ENCODE results near the gene AP4S1.
"Not testable (repeated sequence)": the region's sequence is repeated elsewhere in the genome, so short reads cannot be mapped to it uniquely, and the experiment has no call there.

The AP4S1 gene, protein sequence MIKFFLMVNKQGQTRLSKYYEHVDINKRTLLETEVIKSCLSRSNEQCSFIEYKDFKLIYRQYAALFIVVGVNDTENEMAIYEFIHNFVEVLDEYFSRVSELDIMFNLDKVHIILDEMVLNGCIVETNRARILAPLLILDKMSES

DNA sequence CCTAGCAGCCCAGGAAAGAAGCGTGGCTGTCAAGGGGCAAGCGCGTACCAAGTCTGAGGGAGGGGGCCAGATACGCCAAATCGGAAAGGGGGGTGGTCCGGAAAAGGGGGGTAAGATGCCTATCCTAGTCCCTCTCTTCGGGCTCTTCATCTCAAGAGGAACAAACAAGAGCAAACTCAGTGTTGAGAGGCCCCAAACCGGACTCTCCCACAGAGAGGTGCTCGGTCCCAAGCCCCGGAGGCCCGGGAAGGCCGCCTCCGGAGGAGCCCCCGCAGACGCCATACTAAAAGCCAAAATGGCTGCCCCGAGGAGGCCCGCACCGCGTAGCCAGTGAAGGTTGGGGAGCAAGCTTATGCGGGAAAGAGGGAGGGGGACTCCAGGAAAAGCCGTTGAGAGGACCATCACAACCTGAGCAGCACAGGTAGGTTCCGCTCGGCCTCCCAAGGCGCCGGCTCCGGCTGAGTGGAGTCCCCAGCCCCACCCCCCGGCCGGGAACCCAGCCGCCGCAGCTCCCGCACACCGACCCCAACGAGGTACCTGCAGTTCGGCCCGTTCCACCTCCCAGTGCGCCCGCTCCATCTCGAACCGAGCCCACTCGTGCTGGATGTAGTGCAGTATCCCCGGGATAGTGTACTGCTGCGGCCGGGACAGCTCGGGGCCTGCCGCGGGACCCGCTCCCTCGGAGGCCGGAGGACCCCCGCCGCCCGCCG is at the start of gene AP4S1:
TSS of gene AP4S1 (plus strand) at position 283 of the 710 bp plus-strand sequence. CDS start 40,548 bp downstream, outside the sequence.
- TF ChIP-seq, protein P1, sequence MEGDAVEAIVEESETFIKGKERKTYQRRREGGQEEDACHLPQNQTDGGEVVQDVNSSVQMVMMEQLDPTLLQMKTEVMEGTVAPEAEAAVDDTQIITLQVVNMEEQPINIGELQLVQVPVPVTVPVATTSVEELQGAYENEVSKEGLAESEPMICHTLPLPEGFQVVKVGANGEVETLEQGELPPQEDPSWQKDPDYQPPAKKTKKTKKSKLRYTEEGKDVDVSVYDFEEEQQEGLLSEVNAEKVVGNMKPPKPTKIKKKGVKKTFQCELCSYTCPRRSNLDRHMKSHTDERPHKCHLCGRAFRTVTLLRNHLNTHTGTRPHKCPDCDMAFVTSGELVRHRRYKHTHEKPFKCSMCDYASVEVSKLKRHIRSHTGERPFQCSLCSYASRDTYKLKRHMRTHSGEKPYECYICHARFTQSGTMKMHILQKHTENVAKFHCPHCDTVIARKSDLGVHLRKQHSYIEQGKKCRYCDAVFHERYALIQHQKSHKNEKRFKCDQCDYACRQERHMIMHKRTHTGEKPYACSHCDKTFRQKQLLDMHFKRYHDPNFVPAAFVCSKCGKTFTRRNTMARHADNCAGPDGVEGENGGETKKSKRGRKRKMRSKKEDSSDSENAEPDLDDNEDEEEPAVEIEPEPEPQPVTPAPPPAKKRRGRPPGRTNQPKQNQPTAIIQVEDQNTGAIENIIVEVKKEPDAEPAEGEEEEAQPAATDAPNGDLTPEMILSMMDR (IDR thresholded peaks at IDR 0.05) = no peak
- peak within 1 kb of the TSS; percentile 93 for H3K4me3 Mint-ChIP-seq
- peaks cover 32% of the 10 kb centered on the region for H3K4me1 Mint-ChIP-seq
- H3K9me3 Mint-ChIP-seq = peaks cover 11% of the 10 kb centered on the region
- DNase-seq = peak; percentile 62
- peaks cover 30% of the 10 kb centered on the region for H3K36me3 Mint-ChIP-seq (ENCODE audit: low read depth)
- H3K27ac Mint-ChIP-seq = peak within 1 kb of the TSS; percentile 99
- H3K27me3 Mint-ChIP-seq (ENCODE audit: low read depth, poor library complexity) = no peaks in the 10 kb centered on the region

DNA sequence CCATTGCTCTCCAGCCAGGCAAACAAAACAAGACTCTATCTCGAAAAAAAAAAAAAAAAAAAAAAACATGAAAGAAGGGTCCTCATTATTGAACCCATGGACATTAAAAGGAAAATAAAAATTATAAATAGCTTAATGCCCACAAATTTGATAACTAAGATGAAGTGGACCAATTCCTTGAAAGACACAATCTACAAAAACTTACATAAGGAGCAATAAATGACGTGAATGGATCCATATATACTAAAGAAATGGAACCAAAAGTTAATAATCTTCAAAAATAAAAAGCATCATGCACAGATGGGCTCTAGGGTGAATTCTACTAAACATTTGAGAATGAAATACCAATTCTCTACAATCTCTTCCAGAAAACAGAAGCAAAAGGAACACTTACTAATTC is 47.7 kb upstream of the AP4S1 start:
- Mint-ChIP-seq H3K4me3 (no peak overlapping the region), H3K36me3 (ENCODE audit: low read depth) (peaks cover 74% of the 10 kb centered on the region), H3K27ac (no peak overlapping the region), H3K27me3 (ENCODE audit: low read depth, poor library complexity) (no peaks in the 10 kb centered on the region), H3K4me1 (no peaks in the 10 kb centered on the region), H3K9me3 (peaks cover 49% of the 10 kb centered on the region)
- TF ChIP-seq, protein P1 (IDR thresholded peaks at IDR 0.05) = no peak
- DNase-seq = no peak

DNA sequence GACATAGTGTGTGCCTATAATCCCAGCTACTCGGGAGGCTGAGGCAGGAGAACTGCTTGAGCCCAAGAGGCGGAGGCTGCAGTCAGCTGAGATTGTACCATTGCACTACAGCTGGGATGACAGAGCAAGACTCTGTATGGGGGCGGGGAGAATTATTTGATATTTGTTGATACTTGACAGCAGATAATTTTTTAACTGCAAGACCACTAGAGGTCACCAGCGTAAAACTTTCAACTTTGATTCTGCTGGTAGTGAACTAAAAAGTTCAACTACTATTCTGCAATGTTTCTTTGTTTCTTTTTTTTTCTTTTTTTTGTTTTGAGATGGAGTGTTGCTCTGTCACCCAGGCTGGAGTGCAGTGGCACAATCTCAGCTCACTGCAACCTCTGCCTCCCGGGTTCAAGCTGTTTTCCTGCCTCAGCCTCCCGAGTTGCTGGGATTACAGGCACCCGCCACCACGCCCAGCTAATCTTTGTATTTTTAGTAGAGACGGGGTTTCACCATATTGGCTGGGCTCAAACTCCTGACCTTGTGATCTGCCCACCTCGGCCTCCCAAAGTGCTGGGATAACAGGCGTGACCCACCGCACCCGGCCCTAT is 45.2 kb upstream of the AP4S1 start:
- H3K4me1 Mint-ChIP-seq; H3K27me3 Mint-ChIP-seq (ENCODE audit: low read depth, poor library complexity); H3K4me3 Mint-ChIP-seq; H3K27ac Mint-ChIP-seq; DNase-seq: not testable (repeated sequence)
- peaks cover 59% of the 10 kb centered on the region for H3K36me3 Mint-ChIP-seq (ENCODE audit: low read depth)
- peaks cover 27% of the 10 kb centered on the region for H3K9me3 Mint-ChIP-seq

DNA sequence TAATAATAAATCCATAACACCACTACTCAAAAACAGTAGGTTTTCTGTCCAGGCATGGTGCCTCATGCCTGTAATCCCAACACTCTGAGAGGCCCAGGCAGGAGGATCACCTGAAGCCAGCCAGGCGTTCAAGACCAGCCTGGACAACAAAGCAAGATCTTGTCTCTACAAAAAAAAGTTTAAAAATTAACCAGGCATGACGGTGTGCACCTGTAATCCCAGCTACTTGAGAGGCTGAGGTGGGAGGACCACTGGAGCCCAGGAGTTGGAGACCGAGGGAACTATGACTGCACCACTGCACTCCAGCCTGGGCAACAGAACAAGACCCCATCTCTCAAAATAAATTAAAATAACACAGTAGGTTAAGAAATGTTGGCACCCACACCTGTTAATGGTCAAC is 44.5 kb upstream of the AP4S1 start:
- H3K9me3 Mint-ChIP-seq = peaks cover 24% of the 10 kb centered on the region
- H3K27me3 Mint-ChIP-seq (ENCODE audit: low read depth, poor library complexity) = no peaks in the 10 kb centered on the region
- H3K36me3 Mint-ChIP-seq (ENCODE audit: low read depth) = peaks cover 58% of the 10 kb centered on the region
- no peak overlapping the region for H3K27ac Mint-ChIP-seq
- H3K4me1 Mint-ChIP-seq = no peaks in the 10 kb centered on the region
- DNase-seq = no peak
- no peak overlapping the region for H3K4me3 Mint-ChIP-seq
- TF ChIP-seq, protein P1 (IDR thresholded peaks at IDR 0.05) = no peak

DNA sequence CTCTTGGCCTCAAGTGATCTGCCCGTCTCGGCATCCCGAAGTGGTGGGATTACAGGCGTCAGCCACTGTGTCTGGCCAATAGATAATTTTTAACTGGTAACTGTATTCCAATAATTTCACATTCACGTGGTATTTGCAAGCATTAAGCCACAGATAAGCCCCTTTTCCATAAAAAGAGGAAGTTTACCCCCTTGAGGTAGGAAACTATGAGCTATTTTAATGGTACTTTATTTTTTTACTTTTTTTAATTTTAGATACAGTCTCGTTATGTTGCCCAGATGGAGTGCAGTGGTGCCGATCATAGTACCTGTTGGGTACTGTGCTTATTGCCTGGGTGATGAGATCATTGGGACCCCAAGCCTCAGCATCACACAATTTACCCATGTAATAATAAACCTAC is 42.9 kb upstream of the AP4S1 start:
- H3K4me1 Mint-ChIP-seq = no peaks in the 10 kb centered on the region
- DNase-seq = no peak
- H3K27ac Mint-ChIP-seq = no peak overlapping the region
- H3K27me3 Mint-ChIP-seq (ENCODE audit: low read depth, poor library complexity) = no peaks in the 10 kb centered on the region
- H3K9me3 Mint-ChIP-seq = peaks cover 13% of the 10 kb centered on the region
- TF ChIP-seq, protein P1 (IDR thresholded peaks at IDR 0.05) = no peak
- H3K36me3 Mint-ChIP-seq (ENCODE audit: low read depth) = peaks cover 54% of the 10 kb centered on the region
- no peak overlapping the region for H3K4me3 Mint-ChIP-seq

DNA sequence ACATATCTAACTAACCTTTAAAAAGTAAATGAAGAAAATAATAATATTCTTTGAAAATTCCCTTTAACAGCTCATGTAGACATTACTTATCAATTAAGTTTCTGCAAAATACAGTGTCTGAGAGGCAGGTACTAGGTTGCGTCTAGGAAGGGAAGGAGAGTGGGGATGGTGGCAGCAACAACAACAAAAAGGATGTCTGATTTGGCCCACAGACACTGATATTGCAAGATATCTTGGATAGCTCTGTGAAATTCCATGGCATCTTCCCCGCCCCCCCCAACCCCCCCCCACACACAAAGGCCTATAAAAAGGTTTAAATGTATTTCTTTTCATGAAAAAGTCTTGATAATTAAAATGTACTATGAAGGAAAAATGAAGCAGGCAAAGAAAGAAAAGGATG is 41.6 kb upstream of the AP4S1 start:
- H3K4me3 Mint-ChIP-seq = no peak overlapping the region
- H3K9me3 Mint-ChIP-seq = peaks cover 3% of the 10 kb centered on the region
- H3K36me3 Mint-ChIP-seq (ENCODE audit: low read depth) = peaks cover 54% of the 10 kb centered on the region
- DNase-seq = no peak
- TF ChIP-seq, protein P1 (IDR thresholded peaks at IDR 0.05) = no peak
- H3K4me1 Mint-ChIP-seq = no peaks in the 10 kb centered on the region
- no peaks in the 10 kb centered on the region for H3K27me3 Mint-ChIP-seq (ENCODE audit: low read depth, poor library complexity)
- H3K27ac Mint-ChIP-seq = no peak overlapping the region
